T-cell (primary cell): ENCODE measurements around the gene OGA. TPM values are rescaled to one million over a fixed set of nuclear protein-coding genes. Genes with fewer than 3 reads are reported as not detected.

Experiments
- ATAC-seq, 4 experiments: fragments of 200-7000 bp in 3 of 4; fragments of 150-1000 bp in 1 of 4; cut with Tn5 transposase; replicated peaks in 1 of 4; 1 replicate in 3 of 4; 2 replicates in 1 of 4; pipeline ENCODE4 v1.10.0; 2021; ENCODE audit warnings: moderate library complexity in 3 of 4, mild to moderate bottlenecking in 2 of 4, moderate number of reproducible peaks in 1 of 4
- CTCF ChIA-PET, 2 donors: fragments of 300-600 bp; sonication (Branson Sonifier 250); formaldehyde crosslinking; loops; one replicate each; lab custom pipeline; 2022; ENCODE audit warnings: antibody characterized with exemption in 2 of 2; lab: Charles Lee
- POLR2A ChIA-PET, 2 donors: fragments of 300-600 bp; sonication (Branson Sonifier 250); formaldehyde crosslinking; loops; one replicate each; lab custom pipeline; 2022; ENCODE audit warnings: antibody characterized with exemption in 2 of 2; lab: Charles Lee
- DNase-seq, 35 experiments: peaks; one replicate each; pipeline versions ENCODE4 v3.0.0 to v3.0.0-alpha.2; 2013 to 2023
- H3K27ac ChIP-seq: one replicate; pipeline ENCODE4 v1.5.1; 2013; ENCODE audit warnings: low read length
- H3K27me3 ChIP-seq, 2 experiments: replicated peaks in 1 of 2; 1 replicate in 1 of 2; 2 replicates in 1 of 2; pipeline versions ENCODE4 v1.6.1 to v1.7.0; 2013; ENCODE audit warnings: low read length in 1 of 2, mixed read lengths in 1 of 2; ENCODE audit not compliant: control insufficient read depth in 2 of 2, insufficient read depth in 2 of 2; ENCODE audit errors: extremely low read depth in 1 of 2
- H3K36me3 ChIP-seq, 2 donors: 1 replicate in 1 of 2; 2 replicates in 1 of 2; pipeline versions ENCODE4 v1.6.1 to v1.7.0; 2013; ENCODE audit warnings: low read length in 1 of 2; ENCODE audit not compliant: control insufficient read depth in 2 of 2, insufficient read depth in 1 of 2; ENCODE audit errors: extremely low read depth in 1 of 2
- H3K4me1 ChIP-seq, 2 experiments: 1 replicate in 1 of 2; 2 replicates in 1 of 2; pipeline versions ENCODE4 v1.6.1 to v1.7.0; 2013; ENCODE audit warnings: low read length in 2 of 2, mixed read lengths in 1 of 2; ENCODE audit not compliant: insufficient read depth in 2 of 2, control insufficient read depth in 1 of 2; ENCODE audit errors: extremely low read depth in 1 of 2
- H3K4me3 ChIP-seq, 2 donors: 1 replicate in 1 of 2; 2 replicates in 1 of 2; pipeline versions ENCODE4 v1.5.1 to v1.7.0; 2013; ENCODE audit warnings: mild to moderate bottlenecking in 2 of 2, low read length in 1 of 2, moderate library complexity in 1 of 2; ENCODE audit not compliant: control insufficient read depth in 1 of 2; ENCODE audit errors: extremely low read depth in 1 of 2
- H3K9me3 ChIP-seq: 2 replicates; pipeline ENCODE4 v1.7.0; 2013
- H3K27ac Mint-ChIP-seq, 2 donors: one replicate each; pipeline ENCODE4 v1.8.0; 2020 to 2021; ENCODE audit warnings: mild to moderate bottlenecking in 2 of 2, mixed read lengths in 2 of 2
- H3K27me3 Mint-ChIP-seq, 2 donors: one replicate each; pipeline ENCODE4 v1.8.0; 2021 to 2022; ENCODE audit warnings: mixed read lengths in 2 of 2
- H3K36me3 Mint-ChIP-seq: one replicate; pipeline ENCODE4 v1.8.0; 2021; ENCODE audit warnings: mixed read lengths
- H3K4me1 Mint-ChIP-seq, 3 donors: one replicate each; pipeline ENCODE4 v1.8.0; 2020 to 2022; ENCODE audit warnings: mixed read lengths in 3 of 3, mild to moderate bottlenecking in 1 of 3
- H3K4me3 Mint-ChIP-seq, 3 donors: one replicate each; pipeline ENCODE4 v1.8.0; 2020 to 2022; ENCODE audit warnings: mild to moderate bottlenecking in 3 of 3, mixed read lengths in 3 of 3, moderate library complexity in 3 of 3
- H3K9me3 Mint-ChIP-seq, 3 donors: one replicate each; pipeline ENCODE4 v1.8.0; 2020 to 2022; ENCODE audit warnings: mixed read lengths in 3 of 3
- WGBS: methylation state at CpG from one replicate; pipeline ENCODE4 v1.1.5; 2013; ENCODE audit warnings: missing lambda C conversion rate; ENCODE audit not compliant: insufficient coverage; 5-methylcytosine and 5-hydroxymethylcytosine counted together
- total RNA-seq, 35 experiments: library from RNA in 6 of 35; stranded (reverse) in 6 of 35; fragments of 120-200 nt in 1 of 35; gene quantifications; one replicate each; pipeline versions ENCODE4 v1.2.1 to v1.2.4 and lab custom pipeline; 2013 to 2026

OGA gene
- total RNA-seq, 5 donors from 2014 or later (not counting 1 experiment from before 2014, with no cell fraction given) = 232 to 364 (median 244) TPM

DNA sequence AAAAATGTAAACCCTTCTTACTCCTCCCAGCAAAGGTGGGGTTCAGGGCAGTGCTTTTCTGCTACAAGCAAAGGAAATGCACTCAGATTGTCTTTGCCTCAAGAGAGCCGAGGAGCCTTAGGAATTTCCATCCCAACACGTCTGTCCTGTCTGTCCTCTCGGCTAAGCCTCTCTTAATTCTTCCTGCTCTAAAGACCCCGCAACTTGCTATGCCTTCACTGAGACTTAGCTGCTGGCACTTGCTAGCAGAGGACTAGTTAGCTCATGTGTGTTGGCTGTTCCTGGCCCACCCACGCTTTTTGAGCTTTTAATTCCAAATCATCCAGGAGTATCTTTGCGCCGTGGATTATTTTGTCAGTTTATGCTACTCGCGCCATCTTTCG, 34.5 kb downstream of the OGA start:
- Mint-ChIP-seq H3K4me1 (peaks cover 60 to 72% (median 69%) of the 10 kb centered on the region in 3 donors), H3K27ac (peak overlapping the region; percentile 94), H3K4me3 (peak overlapping the region; percentile 97 to 100 (median 100)), H3K36me3 (peaks cover 19% of the 10 kb centered on the region), H3K9me3 (no peaks in the 10 kb centered on the region), H3K27me3 (peaks cover 6 to 7% of the 10 kb centered on the region in 2 donors)
- H3K4me1 ChIP-seq = peaks cover 27 to 52% of the 10 kb centered on the region in 2 experiments
- peaks cover 7 to 40% of the 10 kb centered on the region in 2 donors for H3K36me3 ChIP-seq
- H3K27ac ChIP-seq = peak overlapping the region; percentile 68
- H3K27me3 ChIP-seq = peaks cover 0 to 17% of the 10 kb centered on the region in 2 experiments
- ATAC-seq (no peak), DNase-seq (no peak)
- WGBS = 94% methylated on average over 3 of the region's 10 CpGs
- no peaks in the 10 kb centered on the region for H3K9me3 ChIP-seq
- CTCF ChIA-PET = interaction anchor here in 1 of 2 donors (0.5 to 2.2 kb wide), 5 partner anchors 11 to 301 kb away, joined by 3 to 9 read pairs (median 3); partner anchors contain the start of gene OGA
- H3K4me3 ChIP-seq = peak overlapping the region; percentile 67 to 95
- POLR2A ChIA-PET = interaction anchor here (0.6 to 1.1 kb wide), 4 partner anchors 13 to 35 kb away, joined by 3 to 10 read pairs (median 4); partner anchors contain the start of gene OGA (in 2 of the 2)

DNA sequence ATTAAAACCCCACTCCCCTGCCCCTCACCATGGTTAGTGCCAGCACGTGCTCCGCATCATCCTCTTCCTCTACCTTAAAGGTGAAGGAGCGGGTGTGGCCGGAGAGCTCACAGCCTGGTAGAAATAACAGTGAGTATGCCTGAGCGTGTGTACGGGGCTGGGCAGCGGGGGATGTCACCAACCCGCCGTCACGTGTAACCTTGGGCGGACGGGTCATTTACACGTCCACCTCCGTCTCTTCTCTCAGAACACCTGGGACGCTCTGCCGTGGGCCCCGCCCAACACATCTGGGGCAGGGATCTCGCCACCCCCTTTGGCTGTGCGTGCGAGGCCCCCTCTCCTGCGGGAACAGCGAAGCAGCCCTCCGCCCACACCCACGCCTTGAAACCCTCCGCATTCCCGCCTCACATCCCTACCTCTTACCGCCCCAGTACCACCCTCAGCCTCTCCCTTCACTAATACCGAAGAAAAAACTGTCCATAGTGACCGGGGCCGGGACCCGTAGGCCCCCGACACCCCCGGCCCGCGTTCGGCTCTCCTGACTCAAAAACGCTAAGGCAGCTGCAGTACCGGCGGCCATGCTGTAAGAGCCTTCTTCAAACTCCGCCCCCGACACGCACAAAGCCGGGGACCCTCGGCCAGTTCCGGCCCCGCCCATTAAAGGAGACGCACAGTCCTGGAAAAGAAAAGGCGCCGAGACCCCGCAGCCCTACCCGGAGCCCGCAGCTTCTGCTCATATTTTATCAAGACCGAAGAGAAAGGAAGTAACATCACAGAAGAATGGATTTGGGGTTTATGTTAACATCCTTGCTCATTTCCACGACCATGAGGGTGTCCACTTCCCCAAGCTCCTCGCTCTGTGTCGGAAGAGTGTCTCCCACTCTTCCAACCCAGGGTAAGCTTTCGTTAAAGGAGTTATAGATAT, 35.2 kb downstream of the OGA start, which contains the start of gene NPM3:
Gene NPM3, minus strand, starts transcription at position 636 of the 925 bp plus-strand sequence. Its CDS starts 56 bp downstream, at position 580.
- DNase-seq (peak; percentile 59 to 83 (median 75)), ATAC-seq (peak; percentile 78 to 80 (median 79))
- Mint-ChIP-seq H3K9me3 (no peaks in the 10 kb centered on the region), H3K27me3 (peaks cover 9% of the 10 kb centered on the region in 2 donors), H3K27ac (peak within 1 kb of the TSS; percentile 94), H3K36me3 (peaks cover 19% of the 10 kb centered on the region), H3K4me1 (peaks cover 63 to 73% (median 71%) of the 10 kb centered on the region in 3 donors), H3K4me3 (peak within 1 kb of the TSS; percentile 97 to 100 (median 100))
- CTCF ChIA-PET = interaction anchor here in 1 of 2 donors (0.5 to 2.2 kb wide), 5 partner anchors 12 to 302 kb away, joined by 3 to 9 read pairs (median 3); partner anchors contain the start of gene OGA
- Histone ChIP-seq H3K27me3 (peaks cover 3 to 24% of the 10 kb centered on the region in 2 experiments), H3K4me3 (peak within 1 kb of the TSS; percentile 67 to 95), H3K27ac (peak within 1 kb of the TSS; percentile 68), H3K4me1 (peaks cover 27 to 55% of the 10 kb centered on the region in 2 experiments), H3K36me3 (peaks cover 7 to 33% of the 10 kb centered on the region in 2 donors), H3K9me3 (no peaks in the 10 kb centered on the region)
- under 1% methylated on average over 36 of the region's 57 CpGs for WGBS
- POLR2A ChIA-PET = interaction anchor here (0.6 to 1.1 kb wide), 6 partner anchors 14 to 1511 kb away, joined by 3 to 10 read pairs (median 4); partner anchors contain the start of gene OGA (in 2 of the 2)

DNA sequence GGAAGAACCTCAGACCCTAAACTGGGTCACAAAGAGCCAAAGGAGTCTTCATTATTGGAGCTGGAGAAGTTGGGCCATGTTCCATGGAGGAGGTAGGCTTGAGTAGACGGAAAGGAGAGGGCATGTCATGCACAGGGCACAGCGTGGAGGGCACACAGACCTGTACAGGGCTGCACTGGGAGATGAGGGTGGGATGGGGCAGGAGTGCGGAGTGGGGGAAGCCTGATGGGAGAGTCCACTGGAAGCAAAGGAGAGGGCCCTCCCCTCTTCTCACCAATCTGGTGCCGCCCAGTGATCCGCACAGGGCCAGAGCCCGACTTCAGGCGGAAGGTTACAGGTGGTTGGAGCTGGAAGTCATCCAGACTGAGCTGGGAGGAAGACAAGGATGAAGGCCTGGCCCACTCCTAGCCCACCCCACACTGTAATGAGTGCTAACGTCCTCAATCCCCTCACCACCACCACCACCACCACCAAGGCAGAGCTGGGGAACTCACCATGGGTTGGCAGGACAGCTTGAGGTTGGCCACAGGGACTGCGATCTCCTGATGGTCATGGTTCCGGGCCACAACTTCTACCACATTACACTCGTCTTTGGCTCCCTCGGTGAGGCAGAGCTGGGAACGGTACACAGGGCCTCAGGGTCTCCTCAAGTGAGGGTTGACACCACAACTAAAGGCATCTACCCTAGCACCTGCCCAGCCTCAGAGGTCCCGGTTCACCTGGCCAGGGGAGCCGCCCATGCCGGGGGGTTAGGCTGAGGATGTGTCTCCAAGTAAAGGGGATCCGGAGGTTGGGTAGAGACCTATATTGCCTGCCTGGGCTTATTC, 36.0 kb downstream of the OGA start:
- 38% methylated on average over 6 of the region's 17 CpGs for WGBS
- Mint-ChIP-seq H3K9me3 (no peaks in the 10 kb centered on the region), H3K4me1 (peaks cover 63 to 76% (median 66%) of the 10 kb centered on the region in 3 donors), H3K27ac (peak overlapping the region in 1 of 2 donors; percentile 0), H3K27me3 (peaks cover 17% of the 10 kb centered on the region in 2 donors), H3K36me3 (peaks cover 13% of the 10 kb centered on the region), H3K4me3 (peak overlapping the region; percentile 97 to 100 (median 100))
- Histone ChIP-seq H3K4me1 (peaks cover 27 to 55% of the 10 kb centered on the region in 2 experiments), H3K27ac (no peak overlapping the region), H3K4me3 (peak overlapping the region; percentile 67 to 95), H3K36me3 (peaks cover under 1 to 25% of the 10 kb centered on the region in 2 donors), H3K27me3 (peaks cover 12 to 32% of the 10 kb centered on the region in 2 experiments), H3K9me3 (no peaks in the 10 kb centered on the region)
- CTCF ChIA-PET = interaction anchor here (0.6 to 1.6 kb wide), 9 partner anchors 8 to 569 kb away, joined by 3 to 14 read pairs (median 4); partner anchors contain the start of gene OGA (in 1 of the 2)
- ATAC-seq (no peak), DNase-seq (no peak)
- POLR2A ChIA-PET = interaction anchor here in 1 of 2 donors (0.6 kb wide), 1 partner anchor 1510 kb away, joined by 4 read pairs; no protein-coding TSS in a partner anchor

DNA sequence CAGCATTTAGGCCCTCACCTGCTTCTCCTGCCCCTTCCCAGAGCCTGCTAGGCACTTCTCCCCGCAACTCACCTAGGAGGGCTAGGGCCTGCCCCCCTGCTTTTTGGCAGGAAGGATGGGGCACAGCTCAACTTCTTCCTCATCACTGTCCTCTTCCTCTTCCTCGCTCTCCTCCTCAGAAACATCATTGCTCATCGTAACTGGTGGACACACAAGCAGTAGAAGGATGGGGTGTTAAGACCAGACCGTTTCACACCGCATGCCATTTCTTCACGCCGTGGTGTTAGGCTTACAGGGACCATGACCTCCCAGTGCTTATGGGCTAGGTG, 36.6 kb downstream of the OGA start:
- DNase-seq (no peak), ATAC-seq (no peak)
- Histone ChIP-seq H3K36me3 (peaks cover 0 to 19% of the 10 kb centered on the region in 2 donors), H3K4me3 (peak overlapping the region in 1 of 2 donors; percentile 15), H3K27ac (no peak overlapping the region), H3K27me3 (peaks cover 13 to 38% of the 10 kb centered on the region in 2 experiments), H3K9me3 (no peaks in the 10 kb centered on the region), H3K4me1 (peaks cover 28 to 57% of the 10 kb centered on the region in 2 experiments)
- Mint-ChIP-seq H3K4me3 (peak overlapping the region; percentile 48 to 100 (median 97)), H3K9me3 (no peaks in the 10 kb centered on the region), H3K27me3 (peaks cover 22 to 23% of the 10 kb centered on the region in 2 donors), H3K4me1 (peaks cover 65 to 78% (median 67%) of the 10 kb centered on the region in 3 donors), H3K36me3 (peaks cover 10% of the 10 kb centered on the region), H3K27ac (peak overlapping the region in 1 of 2 donors; percentile 0)
- POLR2A ChIA-PET = interaction anchor here in 1 of 2 donors (0.6 kb wide), 1 partner anchor 205 kb away, joined by 6 read pairs; no protein-coding TSS in a partner anchor
- CTCF ChIA-PET = interaction anchor here (0.5 to 1.6 kb wide), 19 partner anchors 8 to 837 kb away, joined by 3 to 14 read pairs (median 4); partner anchors contain the start of gene OGA (in 1 of the 2)
- 80% methylated on average over 4 of the region's 7 CpGs for WGBS

DNA sequence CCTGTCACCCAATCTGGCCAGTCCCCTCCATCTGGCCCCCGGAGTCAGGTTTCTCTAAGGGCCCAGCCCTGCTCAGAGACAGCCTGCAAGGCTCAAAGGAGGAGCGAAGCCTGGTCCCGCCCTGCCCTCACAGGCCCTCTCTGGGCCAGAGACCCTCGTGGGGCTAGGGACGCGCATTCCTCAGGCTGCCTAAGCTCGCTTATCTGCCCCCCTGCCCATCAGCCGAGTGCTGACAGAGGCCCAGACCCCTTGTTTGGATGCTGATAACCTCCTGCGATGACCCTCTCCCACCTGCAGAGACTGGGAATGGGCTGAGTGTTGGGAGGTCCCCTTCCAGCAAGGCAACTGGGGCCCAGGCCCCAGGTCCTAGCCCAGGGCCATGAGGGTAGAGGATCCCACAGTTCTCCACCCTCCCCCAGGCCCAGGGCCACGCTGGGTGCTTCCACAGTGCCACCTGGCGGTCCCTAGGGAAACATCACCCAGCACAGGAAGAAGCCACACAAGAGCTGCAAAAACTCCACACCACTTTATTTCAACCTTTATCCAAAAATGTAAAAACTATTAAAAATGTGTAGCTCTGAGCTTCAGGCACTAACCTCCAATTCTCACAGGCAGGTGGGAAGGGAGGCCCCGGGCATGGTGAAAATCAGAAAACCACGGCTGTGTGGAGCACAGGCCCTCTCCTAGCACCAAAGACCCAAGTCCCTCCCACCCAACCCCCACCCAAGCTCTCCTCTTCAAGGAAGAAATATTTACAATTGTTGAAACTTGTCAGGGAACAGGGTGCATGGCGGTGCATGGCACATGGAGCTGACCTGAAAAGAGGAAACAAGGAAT, 37.2 kb downstream of the OGA start:
- POLR2A ChIA-PET = interaction anchor here in 1 of 2 donors (0.6 kb wide), 1 partner anchor 205 kb away, joined by 6 read pairs; no protein-coding TSS in a partner anchor
- peak overlapping the region; percentile 43 to 97 (median 56) for H3K4me3 Mint-ChIP-seq
- peaks cover 63 to 77% (median 65%) of the 10 kb centered on the region in 3 donors for H3K4me1 Mint-ChIP-seq
- H3K36me3 Mint-ChIP-seq = peaks cover 7% of the 10 kb centered on the region
- Histone ChIP-seq H3K27ac (no peak overlapping the region), H3K9me3 (no peaks in the 10 kb centered on the region), H3K4me1 (peaks cover 30 to 60% of the 10 kb centered on the region in 2 experiments), H3K4me3 (no peak overlapping the region), H3K27me3 (peaks cover 13 to 41% of the 10 kb centered on the region in 2 experiments), H3K36me3 (peaks cover 0 to 13% of the 10 kb centered on the region in 2 donors)
- CTCF ChIA-PET = interaction anchor here (0.5 to 1.6 kb wide), 19 partner anchors 8 to 836 kb away, joined by 3 to 14 read pairs (median 4); partner anchors contain the start of gene OGA (in 1 of the 2)
- DNase-seq = peak; percentile 35 to 84 (median 59)
- no peaks in the 10 kb centered on the region for H3K9me3 Mint-ChIP-seq
- ATAC-seq = peak; percentile 53 to 58 (median 54)
- peaks cover 22 to 25% of the 10 kb centered on the region in 2 donors for H3K27me3 Mint-ChIP-seq
- no peak overlapping the region for H3K27ac Mint-ChIP-seq
- 64% methylated on average over 9 of the region's 14 CpGs for WGBS
